HG03378 (cell line): ENCODE measurements around the gene GRK4.
A peak's percentile ranks its signal among the peaks of the same experiment; 100 is the strongest.
"Not testable (repeated sequence)": the region's sequence is repeated elsewhere in the genome, so short reads cannot be mapped to it uniquely, and the experiment has no call there.

ENCODE experiments used
- ATAC-seq: cut with Tn5 transposase; IDR thresholded peaks from one replicate; pipeline ENCODE4 v1.9.1; 2021; ENCODE audit warnings: mild to moderate bottlenecking, moderate library complexity; ENCODE audit not compliant: unreplicated experiment

Gene GRK4

DNA sequence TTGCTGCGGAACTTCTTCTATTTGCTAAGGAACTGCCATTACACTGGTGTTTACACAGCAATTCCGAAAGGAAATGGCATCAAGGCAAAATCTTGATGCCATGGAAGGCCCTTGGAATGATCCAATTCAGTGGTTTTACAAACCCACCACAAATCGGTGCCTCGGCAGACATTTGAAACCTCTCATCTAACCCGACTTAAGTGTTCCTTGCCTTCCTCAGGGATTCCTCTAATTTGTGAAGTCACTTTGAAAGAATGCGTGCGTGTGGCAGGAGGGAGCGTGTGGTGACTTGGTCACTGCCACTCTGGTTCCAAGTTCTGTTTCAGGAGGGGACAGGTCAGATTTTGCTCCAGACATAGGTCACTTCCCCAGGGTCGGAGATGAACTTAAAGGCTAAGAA is 4.9 kb upstream of the GRK4 start:
- no peak for ATAC-seq

DNA sequence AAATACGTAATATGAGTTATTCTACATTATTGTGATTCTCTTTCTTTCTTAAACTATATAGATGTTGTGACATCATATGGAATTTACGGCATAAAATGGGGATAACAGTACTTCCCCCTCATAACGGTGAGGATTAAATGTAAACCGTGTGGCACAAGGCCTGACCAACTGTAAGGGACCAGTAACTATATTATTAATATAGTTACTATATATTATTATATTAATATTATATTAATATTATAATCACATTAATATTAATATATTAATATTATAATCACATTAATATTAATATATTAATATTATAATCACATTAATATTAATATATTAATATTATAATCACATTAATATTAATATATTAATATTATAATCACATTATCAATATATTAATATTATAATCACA is 2.9 kb upstream of the GRK4 start:
- not testable (repeated sequence) for ATAC-seq

- no peak for ATAC-seq
These were observed 2.0 kb upstream of the GRK4 start for GRCh38 chr4:2961421-2961810.

DNA sequence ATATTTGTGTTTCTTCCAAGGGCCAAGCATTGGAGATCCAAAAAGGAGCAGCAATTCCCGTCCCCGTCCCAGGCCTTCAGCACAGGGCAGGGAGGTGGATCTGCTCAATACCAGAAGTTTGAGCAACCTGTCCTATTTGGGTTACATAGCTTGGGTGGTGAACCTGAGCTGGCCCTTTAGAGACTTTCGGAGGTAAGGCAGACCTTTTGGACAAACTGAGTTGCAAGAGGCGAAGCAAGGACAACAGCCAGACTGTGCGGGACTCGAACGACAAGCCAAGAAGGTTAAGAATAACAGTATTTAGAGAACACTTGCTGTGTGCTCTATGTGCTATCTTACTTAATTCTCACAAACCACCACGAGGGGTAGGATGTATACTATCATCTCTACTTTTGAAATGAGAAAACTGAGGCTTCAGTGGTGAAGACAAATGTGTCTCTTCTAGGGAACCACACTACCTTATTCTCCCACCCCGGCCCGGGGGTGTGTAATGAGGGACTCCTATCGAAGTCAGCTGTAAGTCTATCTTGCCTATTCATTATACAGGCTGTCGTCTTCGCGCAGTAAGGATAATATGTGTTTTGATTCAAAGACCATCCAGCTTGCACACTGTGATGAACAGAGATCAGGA is 1.4 kb upstream of the GRK4 start:
- peak; percentile 26 for ATAC-seq

GRCh38 chr4:2962614-2963174 is 677 bp upstream of the GRK4 start:
- peak; percentile 25 for ATAC-seq

DNA sequence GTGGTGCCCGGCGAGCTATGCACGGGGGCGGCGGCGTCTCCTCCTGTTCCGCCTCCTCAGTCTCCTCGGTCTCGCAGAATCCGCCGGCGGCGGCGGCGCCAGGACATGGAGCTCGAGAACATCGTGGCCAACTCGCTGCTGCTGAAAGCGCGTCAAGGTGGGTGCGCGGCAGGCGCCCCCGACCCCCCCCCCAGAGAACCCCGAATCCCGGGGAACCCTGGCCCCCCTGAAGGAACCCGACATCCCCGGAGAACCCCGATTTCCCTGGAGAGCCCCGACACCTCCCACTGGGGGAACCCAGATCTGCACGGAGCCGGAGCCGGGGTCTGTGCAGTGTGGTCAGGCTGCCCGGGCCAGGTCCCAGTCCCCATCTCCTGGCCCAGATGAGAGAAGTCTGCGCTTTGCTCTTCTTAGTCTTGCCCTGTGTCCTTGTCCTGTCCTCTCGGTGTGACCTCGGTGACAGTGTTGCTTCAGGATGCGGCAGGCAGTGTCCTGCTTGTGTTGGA is 648 bp downstream of the GRK4 start:
- ATAC-seq, result no peak

DNA sequence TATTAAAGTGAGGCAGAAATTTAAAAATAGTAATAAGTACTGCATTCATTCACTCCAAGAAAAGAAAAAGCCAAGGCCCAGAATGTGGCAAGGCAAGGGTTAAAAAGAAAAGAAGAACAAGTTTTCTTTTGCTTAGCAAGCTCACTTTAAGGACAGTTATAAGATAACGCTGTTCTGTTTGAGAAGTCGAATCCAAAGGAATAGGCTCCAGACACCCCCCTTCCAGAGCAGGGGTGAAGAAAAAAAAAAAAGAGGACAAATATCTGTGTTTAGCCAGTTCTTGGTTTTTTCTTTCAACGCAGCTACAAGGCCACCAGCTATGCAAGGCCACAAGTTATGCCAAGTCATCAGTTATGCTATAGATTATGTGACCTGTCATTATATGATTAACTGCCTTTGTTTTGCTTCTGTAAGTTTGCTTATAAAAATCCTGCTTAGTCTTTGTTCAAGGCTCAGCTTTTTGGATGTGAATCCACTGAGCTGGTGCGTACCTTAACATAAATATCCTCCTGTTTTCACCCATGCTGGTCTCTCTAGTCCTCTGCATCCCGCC is 1.4 kb downstream of the GRK4 start:
- no peak for ATAC-seq

DNA sequence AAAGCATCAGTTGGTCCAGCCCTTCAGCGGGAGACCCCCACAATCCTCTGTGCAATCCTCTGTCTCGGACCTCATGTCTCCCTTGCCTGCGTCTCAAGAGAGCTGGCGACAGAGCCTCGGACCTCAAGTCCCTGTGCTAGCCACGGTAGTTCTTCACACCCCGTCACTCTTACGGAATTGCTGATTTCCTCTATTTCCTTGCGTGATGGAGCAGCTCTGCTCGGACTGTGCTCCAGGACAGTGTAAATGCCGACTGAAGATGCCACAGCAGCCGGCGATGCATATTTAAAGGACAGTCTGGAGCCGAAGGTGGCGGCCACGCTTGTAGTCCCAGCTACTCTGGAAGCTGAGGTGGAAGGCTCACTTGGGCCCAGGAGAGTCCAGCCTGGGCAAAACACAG is 1.9 kb downstream of the GRK4 start:
- ATAC-seq, result no peak

DNA sequence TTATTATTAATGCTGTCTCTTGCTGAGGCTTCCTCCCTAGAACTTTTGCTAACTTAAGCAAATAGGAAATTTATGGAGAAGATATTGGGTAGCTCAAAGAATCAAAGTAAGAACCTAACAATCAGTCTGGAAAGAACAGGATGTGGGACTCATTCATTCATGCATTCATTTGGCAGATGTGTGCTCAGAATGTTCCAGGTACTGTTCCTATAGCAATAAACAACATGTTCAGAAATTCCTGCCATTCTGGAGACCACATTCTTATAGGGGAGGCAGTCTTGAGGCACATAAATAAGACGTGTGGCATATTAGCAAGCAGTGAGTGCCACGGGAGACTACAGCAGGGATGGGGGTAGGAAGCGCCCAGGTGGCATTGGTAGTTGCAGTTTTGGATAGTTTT is 5.0 kb downstream of the GRK4 start:
- ATAC-seq, result no peak

- ATAC-seq, result no peak
These were observed 7.9 kb downstream of the GRK4 start for GRCh38 chr4:2971275-2971674.

DNA sequence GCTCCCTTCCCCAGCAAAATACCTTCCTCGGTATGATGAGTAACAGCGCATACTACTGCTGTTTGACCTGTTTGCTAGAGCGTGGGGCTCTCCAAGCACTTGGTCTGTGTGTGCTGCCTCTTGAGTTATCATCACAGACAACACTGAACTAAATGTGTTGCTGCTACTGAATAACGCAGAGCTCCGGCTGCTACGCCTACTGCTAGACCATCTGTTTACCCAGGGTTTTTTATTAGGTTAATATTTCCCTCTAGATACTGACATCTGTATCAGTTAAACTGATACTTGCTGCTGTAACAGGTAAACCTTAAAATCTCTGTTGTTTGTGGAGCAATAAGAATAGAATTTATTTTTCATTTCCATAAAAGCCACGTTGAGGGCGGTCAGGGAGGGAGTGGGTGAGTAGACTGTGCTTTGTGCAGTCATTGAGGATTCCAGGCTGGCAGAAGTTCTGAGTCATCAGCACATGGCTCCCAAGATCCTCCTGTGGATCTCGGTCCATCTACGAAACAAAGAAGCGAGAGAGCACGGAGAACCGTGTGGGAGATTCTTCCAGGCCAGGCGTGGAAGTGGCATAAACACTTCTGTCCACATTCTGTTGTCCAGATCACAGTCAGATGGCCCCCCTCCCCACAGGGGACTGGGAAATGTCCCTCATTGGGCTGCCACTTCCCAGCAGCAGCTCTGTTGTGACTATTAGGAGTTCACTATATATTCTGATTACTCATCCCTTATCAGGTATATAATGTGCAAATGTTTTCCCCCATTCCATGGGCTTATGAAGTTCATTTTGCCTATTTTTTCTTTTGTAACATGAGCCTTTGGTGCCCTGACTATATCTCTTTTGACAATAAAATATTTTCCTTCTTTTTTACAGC is 14.1 kb downstream of the GRK4 start:
- ATAC-seq, result no peak

- no peak for ATAC-seq
These were observed 18.0 kb downstream of the GRK4 start for GRCh38 chr4:2981256-2981819.

- ATAC-seq, result no peak
These were observed 18.6 kb downstream of the GRK4 start for GRCh38 chr4:2982012-2982411.

DNA sequence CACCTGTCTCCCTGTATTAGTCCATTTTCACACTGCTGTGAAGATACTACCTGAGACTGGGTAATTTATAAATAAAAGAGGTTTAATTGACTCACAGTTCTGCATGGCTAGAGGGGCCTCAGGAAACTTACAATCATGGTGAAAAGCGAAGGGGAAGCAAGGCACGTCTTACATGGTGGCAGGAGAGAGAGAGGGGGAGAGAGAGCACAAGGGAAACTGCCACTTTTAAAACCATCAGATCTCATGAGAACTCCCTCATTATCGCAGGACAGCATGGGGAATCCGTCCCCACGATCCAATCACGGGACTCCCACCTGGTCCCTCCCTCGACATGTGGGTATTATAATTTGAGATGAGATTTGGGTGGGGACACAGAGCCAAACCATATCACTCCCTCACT is 20.3 kb downstream of the GRK4 start:
- ATAC-seq, result not testable (repeated sequence)

GRCh38 chr4:2991243-2991642 is 27.9 kb downstream of the GRK4 start:
- no peak for ATAC-seq

DNA sequence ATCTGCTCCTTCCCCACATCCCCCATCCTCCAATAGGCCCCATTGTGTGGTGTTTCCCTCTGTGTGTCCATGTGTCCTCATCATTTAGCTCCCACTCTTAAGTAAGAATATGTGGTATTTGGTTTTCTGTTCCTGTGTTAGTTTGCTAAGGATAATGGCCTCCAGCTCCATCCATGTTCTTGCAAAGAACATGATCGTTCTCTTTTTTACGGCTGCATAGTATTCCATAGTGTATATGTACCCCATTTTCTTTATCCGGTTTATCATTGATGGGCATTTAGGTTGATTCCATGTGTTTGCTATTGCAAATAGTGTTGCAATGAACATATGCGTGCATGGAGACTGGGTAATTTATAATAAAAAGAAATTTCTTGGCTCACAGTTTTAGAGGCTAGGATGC is 31.5 kb downstream of the GRK4 start:
- ATAC-seq, result no peak

- ATAC-seq, result no peak
These were observed 32.3 kb downstream of the GRK4 start for GRCh38 chr4:2995546-2996265.

GRCh38 chr4:2996415-2996814 is 33.0 kb downstream of the GRK4 start:
- no peak for ATAC-seq

GRCh38 chr4:3007724-3008123 is 44.4 kb downstream of the GRK4 start:
- ATAC-seq, result no peak

GRCh38 chr4:3009422-3009821 is 46.1 kb downstream of the GRK4 start:
- no peak for ATAC-seq

GRCh38 chr4:3010577-3010976 is 47.2 kb downstream of the GRK4 start:
- no peak for ATAC-seq
